Endothelial cell of umbilical vein (primary cell): ENCODE measurements around the gene PI4KB. TPM values are rescaled to one million over a fixed set of nuclear protein-coding genes. Genes with fewer than 3 reads are reported as not detected.

ENCODE experiments used
- BruUV-seq: library from RNA; stranded (reverse); fragments of 400-500 nt; replicated peaks from 2 replicates; lab custom pipeline; 2021; lab: Mats Ljungman, UMichigan
- CTCF ChIA-PET: fragments of 300-600, 350-600 bp; sonication (Branson Sonifier 250); formaldehyde crosslinking; loops from one replicate; lab custom pipeline; 2021; ENCODE audit warnings: antibody characterized with exemption, inconsistent platforms; lab: Charles Lee
- POLR2A ChIA-PET: fragments of 300-600, 350-600 bp; sonication (Branson Sonifier 250); formaldehyde crosslinking; loops from one replicate; lab custom pipeline; 2021; ENCODE audit warnings: antibody characterized with exemption, inconsistent platforms; lab: Charles Lee
- DNase-seq: peaks from one replicate; pipeline ENCODE4 v3.0.0-alpha.2; 2011; ENCODE audit warnings: low read depth, low spot score
- FAIRE-seq: peaks from 2 replicates; lab custom pipeline; 2011; peaks lifted over from hg19 to GRCh38; lab: Jason Lieb, UNC
- H2AFZ ChIP-seq: 2 replicates; pipeline ENCODE4 v1.6.0; 2012; ENCODE audit warnings: low read depth, low read length, control low read depth, inconsistent platforms
- H3K27ac ChIP-seq: 2 replicates; pipeline ENCODE4 v1.5.1; 2011; ENCODE audit warnings: low read depth, mild to moderate bottlenecking, control low read depth, low read length, moderate library complexity; ENCODE audit not compliant: insufficient read depth
- H3K27me3 ChIP-seq, 2 experiments: 2 replicates each; pipeline versions ENCODE4 v1.6.0 to v1.6.1; 2011; ENCODE audit warnings: low read length in 2 of 2, mixed read lengths in 1 of 2; ENCODE audit not compliant: control insufficient read depth in 2 of 2, insufficient read depth in 2 of 2
- H3K36me3 ChIP-seq, 2 experiments: 2 replicates in 1 of 2; 3 replicates in 1 of 2; pipeline ENCODE4 v1.5.1; 2011; ENCODE audit warnings: low read length in 2 of 2, mild to moderate bottlenecking in 1 of 2, moderate library complexity in 1 of 2; ENCODE audit not compliant: control insufficient read depth in 2 of 2, insufficient read depth in 2 of 2; ENCODE audit errors: extremely low read depth in 1 of 2
- H3K4me1 ChIP-seq: 3 replicates; pipeline ENCODE4 v1.5.1; 2011; ENCODE audit warnings: mild to moderate bottlenecking, low read length; ENCODE audit not compliant: control insufficient read depth, insufficient read depth; ENCODE audit errors: extremely low read depth
- H3K4me2 ChIP-seq: 2 replicates; pipeline ENCODE4 v1.6.1; 2011; ENCODE audit warnings: low read length, control low read depth, mixed read lengths; ENCODE audit not compliant: insufficient read depth
- H3K4me3 ChIP-seq, 3 experiments: fragments of 200-600 bp in 1 of 3; sonication (generic), shearing (Covaris generic) in 1 of 3; replicated peaks in 1 of 3; 2 replicates each; pipeline ENCODE4 v1.5.1; 2011 to 2016; ENCODE audit warnings: control low read depth in 3 of 3, low read length in 3 of 3, mild to moderate bottlenecking in 2 of 3, inconsistent platforms in 1 of 3, low read depth in 1 of 3, moderate library complexity in 1 of 3; ENCODE audit not compliant: insufficient read depth in 1 of 3
- H3K79me2 ChIP-seq: 2 replicates; pipeline ENCODE4 v1.6.0; 2012; ENCODE audit warnings: low read length, inconsistent platforms; ENCODE audit not compliant: control insufficient read depth, insufficient read depth
- H3K9ac ChIP-seq: replicated peaks from 2 replicates; pipeline ENCODE3; 2011; ENCODE audit warnings: low read length, control low read depth; ENCODE audit not compliant: insufficient read depth; ENCODE audit errors: extremely low read depth
- H3K9me1 ChIP-seq: replicated peaks from 3 replicates; pipeline ENCODE4 v1.6.0; 2011; ENCODE audit warnings: mild to moderate bottlenecking, low read length; ENCODE audit not compliant: control insufficient read depth, insufficient read depth; ENCODE audit errors: extremely low read depth
- H3K9me3 ChIP-seq: replicated peaks from 2 replicates; pipeline ENCODE4 v1.5.1; 2012; ENCODE audit warnings: low read length, inconsistent platforms; ENCODE audit not compliant: control insufficient read depth, insufficient read depth
- H4K20me1 ChIP-seq: replicated peaks from 2 replicates; pipeline ENCODE3; 2011; ENCODE audit warnings: mild to moderate bottlenecking, low read length; ENCODE audit not compliant: control insufficient read depth, insufficient read depth; ENCODE audit errors: extremely low read depth
- CTCF ChIP-seq, 2 donors: IDR thresholded peaks; 1 replicate in 1 of 2; 2 replicates in 1 of 2; pipeline ENCODE4 v1.5.1; 2011; ENCODE audit warnings: low read length in 2 of 2, mild to moderate bottlenecking in 2 of 2, moderate library complexity in 2 of 2, control low read depth in 1 of 2, inconsistent platforms in 1 of 2, low read depth in 1 of 2; ENCODE audit not compliant: insufficient read depth in 1 of 2; ENCODE audit errors: extremely low read depth in 1 of 2
- EZH2 ChIP-seq: IDR thresholded peaks from 2 replicates; pipeline ENCODE4 v1.6.1; 2012; ENCODE audit warnings: borderline replicate concordance, low read depth, mild to moderate bottlenecking, moderate library complexity, low read length, inconsistent platforms; ENCODE audit not compliant: severe bottlenecking
- FOS ChIP-seq: IDR thresholded peaks from 2 replicates; pipeline ENCODE4 v1.6.1; 2011; ENCODE audit warnings: mild to moderate bottlenecking, low read length, moderate library complexity, borderline replicate concordance; ENCODE audit not compliant: insufficient read depth
- GATA2 ChIP-seq: IDR thresholded peaks from 2 replicates; pipeline ENCODE4 v1.7.0; 2011; ENCODE audit warnings: low read depth, mild to moderate bottlenecking, moderate library complexity, mixed read lengths, low read length; ENCODE audit not compliant: insufficient read length, insufficient read depth
- JUN ChIP-seq: IDR thresholded peaks from 2 replicates; pipeline ENCODE4 v1.6.1; 2011; ENCODE audit warnings: borderline replicate concordance, low read depth; ENCODE audit not compliant: insufficient read length, insufficient read depth
- MAX ChIP-seq: IDR thresholded peaks from 2 replicates; pipeline ENCODE4 v1.6.1; 2011; ENCODE audit not compliant: insufficient read depth, insufficient read length
- MYC ChIP-seq: IDR thresholded peaks from one replicate; pipeline ENCODE4 v1.6.1; 2011; ENCODE audit warnings: mild to moderate bottlenecking, low read depth, low read length
- POLR2A ChIP-seq: IDR thresholded peaks from 2 replicates; pipeline ENCODE4 v1.6.1; 2012; ENCODE audit warnings: low read depth, mild to moderate bottlenecking, control low read depth, low read length
- POLR2AphosphoS5 ChIP-seq: IDR thresholded peaks from 2 replicates; pipeline ENCODE4 v1.6.1; 2012; ENCODE audit warnings: low read depth, mild to moderate bottlenecking, control low read depth, low read length, moderate library complexity; ENCODE audit not compliant: insufficient read depth
- dilution Hi-C: fragments of 300-500 bp; cut with MboI; formaldehyde crosslinking; loops from one replicate; pipeline ENCODE4 v1.15.0; 2019; ENCODE audit warnings: low sequenced_read_pairs; ENCODE audit not compliant: extremely low pct_ligation_motif_present
- intact Hi-C: fragments of 100-400 bp; cut with micrococcal nuclease; formaldehyde crosslinking; loops from one replicate; pipeline ENCODE4 v1.10.0; 2022
- polyA plus RNA-seq, 4 experiments: library from polyadenylated mRNA; depleted of rRNA in 3 of 4; stranded (reverse) in 3 of 4; unstranded in 1 of 4; fragments of >200 nt; gene quantifications; 2 replicates each; pipeline versions ENCODE4 v1.2.1 to v1.2.3, GENCODE V29; 2011 to 2012; ENCODE audit warnings: missing spikeins in 1 of 4
- total RNA-seq: library from RNA; stranded (reverse); gene quantifications from 2 replicates; pipeline ENCODE4 v1.2.3, GENCODE V29; 2021

PI4KB gene
- total and polyA plus RNA-seq, 2 donors (not counting 3 experiments of a cell fraction or from before 2014, with no cell fraction given), result 60.9 to 67.8 TPM

GRCh38 chr1:151347523-151348246, 20.5 kb upstream of the PI4KB start:
- Histone ChIP-seq H3K79me2 (peaks cover 4% of the 10 kb centered on the region), H3K9ac (no peak overlapping the region), H3K27ac (peak overlapping the region; percentile 71), H3K4me3 (peak overlapping the region; percentile 4 to 49 (median 11)), H3K9me1 (no peaks in the 10 kb centered on the region), H3K9me3 (no peaks in the 10 kb centered on the region), H4K20me1 (no peaks in the 10 kb centered on the region), H3K27me3 (no peaks in the 10 kb centered on the region), H3K4me2 (peak overlapping the region; percentile 83), H3K4me1 (peaks cover 11% of the 10 kb centered on the region), H2AFZ (peak overlapping the region; percentile 98), H3K36me3 (peaks cover 3 to 15% of the 10 kb centered on the region in 2 experiments)
- FAIRE-seq (no peak), DNase-seq (no peak)
- BruUV-seq, result no TSS peak
- dilution Hi-C loops, result no loop called here
- ChIA-PET POLR2A (interaction anchor here (0.6 kb wide), 1 partner anchor 58 kb away, joined by 3 read pairs; no protein-coding TSS in a partner anchor), CTCF (interaction anchor here (1.0 kb wide), 2 partner anchors 47 to 66 kb away, joined by 3 to 4 read pairs; no protein-coding TSS in a partner anchor)
- intact Hi-C loops, result loop anchor here (1.0 to 10.0 kb wide), 5 partner anchors 25 to 490 kb away; partner anchors contain the start of genes C2CD4D, PSMB4 and SELENBP1
- TF ChIP-seq CTCF (IDR thresholded peaks at IDR 0.05; ENCODE audit: extremely low read depth in 1 of 2, insufficient read depth in 1 of 2, low read depth in 1 of 2, low read length in 2 of 2) (no peak), POLR2A (no peak), EZH2 (no peak), MAX (no peak), FOS (no peak), POLR2AphosphoS5 (no peak), MYC (no peak), GATA2 (no peak), JUN (no peak)
